ENCODE data around the gene C2orf72. TPM values are rescaled to one million over a fixed set of nuclear protein-coding genes. Genes with fewer than 3 reads are reported as not detected.

Gene C2orf72
- polyA plus RNA-seq, 4 donors: 4.0 to 6.2 (median 4.4) TPM

DNA sequence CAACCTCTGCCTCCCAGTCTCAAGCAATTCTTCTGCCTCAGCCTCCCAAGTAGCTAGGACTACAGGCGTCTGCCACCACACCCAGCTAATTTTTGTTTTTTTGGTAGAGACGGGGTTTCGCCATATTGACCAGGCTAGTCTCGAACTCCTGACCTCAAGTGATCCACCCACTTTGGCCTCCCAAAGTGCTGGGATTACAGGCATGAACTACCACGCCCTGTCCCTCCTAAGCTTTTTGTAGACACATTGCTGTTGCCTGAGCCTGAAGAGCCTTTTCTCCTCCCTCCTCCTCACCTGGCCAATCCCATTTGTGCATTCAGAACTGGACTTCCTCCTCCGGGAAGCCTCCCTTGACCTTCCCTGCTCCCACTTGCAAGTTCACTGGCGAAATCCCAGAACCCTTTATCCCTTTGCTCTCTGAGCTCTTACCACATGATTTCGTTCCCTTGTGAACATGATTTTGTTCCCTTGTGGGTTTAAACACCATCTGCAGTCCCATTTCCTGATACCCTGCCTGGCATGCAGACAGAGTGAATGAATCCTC is 2.6 kb downstream of the C2orf72 start:
- no peak for DNase-seq (ENCODE audit: low read depth in 4 of 4, low spot score in 2 of 4)

- no peak for DNase-seq (ENCODE audit: low read depth in 4 of 4, low spot score in 2 of 4)
These were observed 3.9 kb downstream of the C2orf72 start for GRCh38 chr2:231041061-231041689.

- DNase-seq (ENCODE audit: low read depth in 4 of 4, low spot score in 2 of 4): no peak
These were observed 6.5 kb downstream of the C2orf72 start for GRCh38 chr2:231043796-231044195.

- no peak for DNase-seq (ENCODE audit: low read depth in 4 of 4, low spot score in 2 of 4)
These were observed 9.6 kb downstream of the C2orf72 start for GRCh38 chr2:231046916-231047273.

GRCh38 chr2:231047274-231047922 is 10.1 kb downstream of the C2orf72 start:
- no peak for DNase-seq (ENCODE audit: low read depth in 4 of 4, low spot score in 2 of 4)

DNA sequence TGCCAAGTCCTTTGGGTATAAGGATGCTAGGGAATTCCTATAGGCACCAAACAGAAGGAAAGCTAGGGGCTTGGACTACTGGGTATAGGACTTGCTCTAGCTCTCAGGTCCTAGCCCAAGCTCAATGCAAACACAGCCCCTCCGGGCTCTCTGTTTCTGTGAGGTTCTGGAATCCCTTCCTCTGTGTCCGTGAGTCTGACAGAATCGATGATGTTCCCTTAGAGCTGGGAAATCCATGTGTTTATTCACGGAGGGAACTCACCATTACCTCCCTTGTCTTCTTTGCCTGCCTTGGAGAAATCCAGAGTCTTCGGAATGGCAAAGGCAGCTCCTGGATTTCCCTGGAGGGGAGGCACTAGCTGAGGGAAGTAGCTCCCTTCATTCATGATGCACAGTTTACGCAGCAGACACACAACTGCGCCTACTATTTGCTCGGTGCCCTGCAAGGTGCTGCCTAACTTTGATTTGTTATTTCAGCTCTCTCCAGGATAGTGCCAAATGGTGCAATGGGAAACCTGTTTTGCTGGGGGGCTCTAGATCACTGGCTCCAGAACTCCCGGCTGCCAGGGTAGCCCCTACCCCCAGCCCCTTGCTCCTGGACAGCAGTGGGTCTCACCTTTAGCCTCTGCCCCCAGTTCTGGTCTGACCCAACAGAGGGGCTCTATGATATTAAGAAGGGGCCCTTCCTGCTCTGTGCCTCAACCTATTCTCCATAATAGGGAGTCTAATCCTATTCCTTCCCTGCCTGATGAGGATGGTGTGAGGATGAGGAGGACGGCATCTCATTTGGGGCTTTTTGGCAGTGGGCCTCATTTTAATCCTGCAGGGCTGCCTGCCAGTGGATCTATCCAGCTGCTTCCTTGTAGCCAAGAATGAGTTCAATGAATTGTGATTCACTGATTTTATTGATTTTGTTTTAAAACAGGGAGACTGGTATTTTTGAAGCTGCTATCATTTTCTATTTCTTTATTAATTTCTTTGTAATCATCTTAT is 10.9 kb downstream of the C2orf72 start:
- no peak for DNase-seq (ENCODE audit: low read depth in 4 of 4, low spot score in 2 of 4)

DNA sequence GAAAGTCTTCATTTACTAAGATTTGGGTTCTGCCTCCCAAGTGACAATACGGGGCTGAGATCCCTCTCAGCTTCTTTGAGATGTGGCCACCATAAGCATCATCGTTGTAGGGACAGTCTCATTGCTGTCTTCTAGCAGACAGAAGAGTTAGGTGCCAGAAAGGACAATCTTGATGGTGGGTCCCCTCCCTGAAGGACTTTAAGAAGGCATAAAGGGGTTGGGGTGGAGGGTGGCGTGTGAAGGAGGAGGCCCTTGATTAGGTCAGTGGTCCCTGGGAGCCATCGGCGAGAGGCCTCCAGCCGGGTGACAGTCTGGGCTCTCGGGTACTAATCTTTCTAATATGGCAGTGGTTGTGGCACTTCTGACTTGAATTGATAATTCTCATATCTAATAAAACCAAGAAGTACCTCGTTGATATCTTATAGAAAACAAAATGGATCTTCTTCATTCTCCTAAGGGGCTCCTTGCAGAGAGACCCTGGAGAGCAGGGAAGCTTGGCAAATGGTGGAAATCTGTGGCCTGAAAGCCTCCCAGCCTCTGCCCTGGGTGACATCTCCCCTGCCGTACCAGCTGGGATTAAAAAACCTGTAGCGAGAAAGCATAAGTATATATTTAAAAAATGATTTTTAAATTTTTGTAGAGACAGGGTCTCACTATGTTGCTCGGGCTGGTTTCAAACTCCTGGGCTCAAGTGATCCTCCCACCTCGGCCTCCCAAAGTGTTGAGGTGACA is 12.1 kb downstream of the C2orf72 start:
- DNase-seq (ENCODE audit: low read depth in 4 of 4, low spot score in 2 of 4): no peak

GRCh38 chr2:231050018-231050901 is 12.9 kb downstream of the C2orf72 start:
- no peak for DNase-seq (ENCODE audit: low read depth in 4 of 4, low spot score in 2 of 4)

- DNase-seq (ENCODE audit: low read depth in 4 of 4, low spot score in 2 of 4): no peak
These were observed 13.8 kb downstream of the C2orf72 start for GRCh38 chr2:231051116-231051515.

GRCh38 chr2:231052494-231053451 is 15.4 kb downstream of the C2orf72 start:
- DNase-seq (ENCODE audit: low read depth in 4 of 4, low spot score in 2 of 4): peak; percentile 56 to 82 (median 71)

DNA sequence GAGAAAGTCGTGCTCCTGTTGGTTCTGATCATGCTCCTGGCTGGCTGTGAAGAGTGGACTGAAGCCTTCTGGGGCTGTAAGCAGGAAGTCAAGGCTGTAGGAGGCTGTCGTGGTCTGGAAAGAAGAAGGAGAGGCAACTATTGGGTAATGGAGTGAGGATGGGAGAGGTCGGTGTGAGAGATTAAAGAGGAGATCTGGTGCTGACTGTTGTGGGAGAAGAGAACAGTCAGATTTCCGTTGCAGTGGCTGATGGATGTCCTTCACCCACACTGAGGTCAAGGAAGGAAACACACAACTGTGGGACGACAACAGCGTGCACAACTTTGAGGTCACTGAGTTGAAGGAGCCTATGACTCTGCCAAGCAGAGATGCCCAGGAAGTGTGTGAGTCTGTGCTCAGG is 16.5 kb downstream of the C2orf72 start:
- no peak for DNase-seq (ENCODE audit: low read depth in 4 of 4, low spot score in 2 of 4)

DNA sequence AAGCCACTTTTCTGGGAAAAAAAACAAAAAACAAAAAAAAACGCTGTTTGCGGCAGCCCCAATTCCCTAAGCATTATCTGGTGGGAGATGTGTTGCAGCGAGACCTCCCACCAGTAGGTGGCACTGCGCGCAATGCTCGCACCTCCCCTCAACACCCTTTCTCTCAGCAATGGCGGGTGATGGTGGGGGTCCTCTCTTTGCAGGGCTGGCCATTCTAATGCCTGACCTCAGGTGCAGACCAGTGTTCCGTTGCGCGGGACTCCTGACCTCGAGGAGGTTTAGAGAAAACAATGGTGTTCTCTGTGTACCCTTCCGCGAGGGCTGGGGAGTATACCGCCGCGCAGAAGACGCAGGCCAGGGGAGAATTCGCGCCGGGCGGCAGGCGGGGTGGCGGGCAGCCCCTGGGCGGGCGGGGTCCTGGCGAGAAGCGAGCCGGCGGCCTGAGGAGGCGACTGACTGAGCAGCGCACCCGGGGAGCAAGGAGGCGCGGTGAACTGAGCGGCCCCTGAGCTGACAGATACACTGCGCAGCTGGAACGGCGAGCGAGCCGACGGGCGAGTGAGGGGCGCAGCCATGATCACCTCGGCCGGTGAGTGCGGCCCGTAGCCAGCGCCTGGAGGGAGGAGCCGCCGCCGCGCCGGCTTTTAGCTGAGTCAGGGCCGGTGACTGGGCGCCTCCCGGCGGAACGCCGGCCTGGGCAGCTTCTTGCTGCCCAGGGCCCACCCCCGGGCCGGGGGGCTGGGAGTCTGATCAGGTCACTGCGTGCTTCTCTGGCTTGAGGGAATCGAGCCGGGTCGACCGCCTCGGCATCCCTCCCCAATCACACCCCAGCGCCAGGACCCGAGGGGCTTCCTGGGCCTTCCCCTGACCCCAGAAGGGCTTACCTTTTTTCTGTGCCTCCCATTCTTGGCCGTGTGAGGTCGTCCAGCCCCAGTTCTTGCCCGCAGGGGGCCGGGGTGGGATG is 19.4 kb downstream of the C2orf72 start, which contains the start of gene PSMD1:
Gene PSMD1 (plus strand): TSS at position 415 of the 964 bp plus-strand sequence. CDS start 159 bp downstream, at position 574.
- peak; percentile 81 to 94 (median 88) for DNase-seq (ENCODE audit: low read depth in 4 of 4, low spot score in 2 of 4)

- DNase-seq (ENCODE audit: low read depth in 4 of 4, low spot score in 2 of 4): no peak
These were observed 20.3 kb downstream of the C2orf72 start for GRCh38 chr2:231057590-231057989.

GRCh38 chr2:231058761-231059550 is 21.6 kb downstream of the C2orf72 start:
- DNase-seq (ENCODE audit: low read depth in 4 of 4, low spot score in 2 of 4): no peak

- no peak for DNase-seq (ENCODE audit: low read depth in 4 of 4, low spot score in 2 of 4)
These were observed 22.4 kb downstream of the C2orf72 start for GRCh38 chr2:231059756-231060155.

GRCh38 chr2:231062776-231063175 is 25.5 kb downstream of the C2orf72 start:
- DNase-seq (ENCODE audit: low read depth in 4 of 4, low spot score in 2 of 4): no peak

Data from left renal cortex interstitium (tissue), 4 donors.